GM12878 (cell line): ENCODE results near the gene PYGO2. TPM values are rescaled to one million over a fixed set of nuclear protein-coding genes. Genes with fewer than 3 reads are reported as not detected.

ENCODE experiments used
- ATAC-seq: fragments of 200-7000 bp; cut with Tn5 transposase; 3 replicates; pipeline ENCODE4 v1.9.1; 2020; ENCODE audit warnings: mild to moderate bottlenecking, moderate library complexity
- BruUV-seq: library from RNA; stranded (reverse); fragments of 400-500 nt; replicated peaks from 2 replicates; lab custom pipeline; 2021; lab: Mats Ljungman, UMichigan
- CTCF ChIA-PET: fragments of 300-600 bp; sonication (Branson Sonifier 250); formaldehyde crosslinking; extraction: SDS; loops from one replicate; lab custom pipeline; 2021; ENCODE audit warnings: inconsistent platforms; lab: Yijun Ruan, JAX
- POLR2A ChIA-PET: fragments of 350-600 bp; formaldehyde crosslinking; extraction: SDS; loops from one replicate; lab custom pipeline; 2021; ENCODE audit warnings: inconsistent platforms; lab: Charles Lee
- RAD21 ChIA-PET: fragments of 300-600 bp; sonication (Branson Sonifier 250); formaldehyde crosslinking; loops from one replicate; lab custom pipeline; 2023; ENCODE audit warnings: antibody characterized with exemption; ENCODE audit not compliant: unreplicated experiment; lab: Charles Lee
- SMC1A ChIA-PET: fragments of 300-600 bp; sonication (Branson Sonifier 250); formaldehyde crosslinking; loops from one replicate; lab custom pipeline; 2023; ENCODE audit not compliant: unreplicated experiment, uncharacterized antibody; lab: Charles Lee
- DNase-seq: peaks from one replicate; pipeline ENCODE4 v3.0.0-alpha.2; 2011; ENCODE audit warnings: low read depth, low spot score
- FAIRE-seq: peaks from 3 replicates; lab custom pipeline; 2011; peaks lifted over from hg19 to GRCh38; lab: Jason Lieb, UNC
- H2AFZ ChIP-seq: 2 replicates; pipeline ENCODE4 v1.6.0; 2011; ENCODE audit warnings: low read depth, low read length, control low read depth; ENCODE audit not compliant: control insufficient read depth
- H3K27ac ChIP-seq: 2 replicates; pipeline ENCODE4 v1.5.1; 2011; ENCODE audit warnings: control low read depth; ENCODE audit not compliant: control insufficient read depth, insufficient read depth
- H3K27me3 ChIP-seq, 2 experiments: replicated peaks in 1 of 2; 2 replicates each; pipeline versions ENCODE4 v1.6.0 to v1.6.1; 2011; ENCODE audit warnings: low read length in 1 of 2; ENCODE audit not compliant: control insufficient read depth in 2 of 2, insufficient read depth in 2 of 2
- H3K36me3 ChIP-seq, 2 experiments: 2 replicates each; pipeline ENCODE4 v1.5.1; 2011; ENCODE audit warnings: low read length in 1 of 2; ENCODE audit not compliant: control insufficient read depth in 2 of 2, insufficient read depth in 2 of 2
- H3K4me1 ChIP-seq: 2 replicates; pipeline ENCODE4 v1.6.1; 2011; ENCODE audit warnings: mild to moderate bottlenecking, low read length, moderate library complexity, mixed read lengths; ENCODE audit not compliant: control insufficient read depth, insufficient read depth
- H3K4me2 ChIP-seq: 2 replicates; pipeline ENCODE4 v1.6.0; 2011; ENCODE audit warnings: control low read depth; ENCODE audit not compliant: control insufficient read depth, insufficient read depth
- H3K4me3 ChIP-seq: fragments of 200-600 bp; sonication (generic); 2 replicates; pipeline ENCODE4 v1.5.1; 2016
- H3K79me2 ChIP-seq: 2 replicates; pipeline ENCODE4 v1.6.0; 2011; ENCODE audit warnings: low read length; ENCODE audit not compliant: control insufficient read depth, insufficient read depth
- H3K9ac ChIP-seq: 2 replicates; pipeline ENCODE4 v1.8.0; 2011; ENCODE audit warnings: low read length, control low read depth, mixed read lengths; ENCODE audit not compliant: control insufficient read depth, insufficient read depth
- H3K9me3 ChIP-seq: replicated peaks from 3 replicates; pipeline ENCODE4 v1.5.1; 2011; ENCODE audit warnings: mild to moderate bottlenecking, low read length; ENCODE audit not compliant: control insufficient read depth, insufficient read depth
- H4K20me1 ChIP-seq: 2 replicates; pipeline ENCODE4 v1.6.0; 2011; ENCODE audit not compliant: control insufficient read depth, insufficient read depth
- BHLHE40 ChIP-seq, 2 experiments: fragments of 450-650 bp in 1 of 2; IDR thresholded peaks; 2 replicates each; pipeline ENCODE4 v1.6.1; 2011 to 2017; ENCODE audit warnings: low read depth in 2 of 2, borderline replicate concordance in 1 of 2, improper control_type of control experiment in 1 of 2, low read length in 1 of 2, mild to moderate bottlenecking in 1 of 2
- CBX5 ChIP-seq: sonication (generic); IDR thresholded peaks from 2 replicates; pipeline ENCODE4 v1.6.1; 2016; ENCODE audit warnings: low read depth, moderate library complexity, mild to moderate bottlenecking, inconsistent platforms
- CHD4 ChIP-seq: fragments of 200-600 bp; sonication (generic); IDR thresholded peaks from 2 replicates; pipeline ENCODE4 v1.6.1; 2016; ENCODE audit warnings: mild to moderate bottlenecking
- CUX1 ChIP-seq: IDR thresholded peaks from 2 replicates; pipeline ENCODE4 v1.6.1; 2012; ENCODE audit warnings: improper control_type of control experiment, low read depth, low read length; ENCODE audit not compliant: insufficient replicate concordance
- EED ChIP-seq: sonication (generic); IDR thresholded peaks from 2 replicates; pipeline ENCODE4 v1.6.1; 2016; ENCODE audit warnings: antibody characterized with exemption, low read depth
- ETV6 ChIP-seq, 2 experiments: fragments of 450-650 bp in 1 of 2; IDR thresholded peaks in 1 of 2; conservative IDR thresholded peaks in 1 of 2; 2 replicates each; pipeline ENCODE4 v1.6.1; 2014; ENCODE audit warnings: antibody characterized with exemption in 1 of 2, borderline replicate concordance in 1 of 2, low read depth in 1 of 2, mild to moderate bottlenecking in 1 of 2, moderate library complexity in 1 of 2
- FOS ChIP-seq: IDR thresholded peaks from 3 replicates; pipeline ENCODE4 v1.6.1; 2011; ENCODE audit warnings: borderline replicate concordance; ENCODE audit not compliant: insufficient read length; ENCODE audit errors: extremely low read depth
- NRF1 ChIP-seq: conservative IDR thresholded peaks from 2 replicates; pipeline ENCODE4 v1.6.1; 2011; ENCODE audit warnings: mild to moderate bottlenecking, low read depth, low read length, improper control_type of control experiment
- RBBP5 ChIP-seq: fragments of 200-600 bp; sonication (generic); conservative IDR thresholded peaks from 2 replicates; pipeline ENCODE4 v1.6.1; 2016
- RCOR1 ChIP-seq: conservative IDR thresholded peaks from 2 replicates; pipeline ENCODE4 v1.6.1; 2012; ENCODE audit warnings: low read depth, low read length, improper control_type of control experiment
- SRF ChIP-seq, 2 experiments: IDR thresholded peaks; 2 replicates each; pipeline ENCODE4 v1.6.1; 2011; ENCODE audit warnings: low read depth in 2 of 2, low read length in 2 of 2, mild to moderate bottlenecking in 1 of 2, moderate library complexity in 1 of 2
- SUPT20H ChIP-seq: IDR thresholded peaks from 2 replicates; pipeline ENCODE4 v1.6.1; 2011; ENCODE audit warnings: low read depth, mild to moderate bottlenecking, low read length, moderate library complexity, borderline replicate concordance; ENCODE audit not compliant: control insufficient read depth
- YY1 ChIP-seq: IDR thresholded peaks from 2 replicates; pipeline ENCODE4 v1.6.1; 2011; ENCODE audit warnings: low read depth, mild to moderate bottlenecking, low read length
- ZNF274 ChIP-seq: IDR thresholded peaks from one replicate; pipeline ENCODE4 v1.8.0; 2011; ENCODE audit not compliant: insufficient read length, insufficient read depth
- ZNF622 ChIP-seq: fragments of 450-650 bp; IDR thresholded peaks from 2 replicates; pipeline ENCODE4 v1.6.1; 2017; ENCODE audit warnings: mild to moderate bottlenecking, inconsistent platforms
- WGBS: methylation state at CpG from one replicate; pipeline ENCODE4 v1.1.6; 2016; ENCODE audit warnings: low lambda C conversion rate; ENCODE audit not compliant: insufficient replicate concordance, insufficient coverage; ENCODE audit errors: missing lambda C conversion rate; 5-methylcytosine and 5-hydroxymethylcytosine counted together
- in situ Hi-C: fragments of 300-500 bp; cut with MboI; formaldehyde crosslinking; loops from 9 replicates; pipeline ENCODE4 v1.14.3; 2018; ENCODE audit warnings: mixed read lengths
- intact Hi-C: fragments of 100-400 bp; cut with micrococcal nuclease; formaldehyde crosslinking; loops from one replicate; pipeline ENCODE4 v1.14.2; 2022; ENCODE audit not compliant: unreplicated experiment
- polyA plus RNA-seq, 11 experiments: library from polyadenylated mRNA; depleted of rRNA in 4 of 11; unstranded in 6 of 11; stranded (reverse) in 5 of 11; fragments of >200 nt; fragmentation: Nextera tagmentation in 4 of 11; fragmentation: Illumina TruSeq in 1 of 11; extraction: Ambion mirVana in 4 of 11; extraction: Trizol in 1 of 11; gene quantifications; 1 replicate in 1 of 11; 2 replicates in 10 of 11; pipeline versions ENCODE4 v1.2.1 to v1.2.3, GENCODE V29; 2011 to 2016; ENCODE audit warnings: inconsistent platforms in 2 of 11, missing spikeins in 2 of 11, low read depth in 1 of 11
- total RNA-seq, 4 experiments: library from RNA; depleted of rRNA in 3 of 4; stranded (reverse); fragments of >200 nt in 3 of 4; fragmentation: Illumina TruSeq in 1 of 4; extraction: Trizol in 1 of 4; gene quantifications; 2 replicates each; pipeline versions ENCODE4 v1.2.1 to v1.2.3, GENCODE V29; 2013 to 2021

The PYGO2 gene
- total and polyA plus RNA-seq, 10 of the 15 experiments (the other 5 are each of a cell fraction or from before 2014, with no cell fraction given), result 8.1 to 33.8 (median 23.5) TPM

GRCh38 chr1:154994591-154994990 lies 33.0 kb upstream of the PYGO2 start:
- Histone ChIP-seq H3K27ac (no peak overlapping the region), H3K9ac (no peak overlapping the region), H3K36me3 (peaks cover 0 to 3% of the 10 kb centered on the region in 2 experiments; a peak in 2 of 4 replicates), H2AFZ (no peak overlapping the region), H3K27me3 (no peaks in the 10 kb centered on the region), H3K9me3 (no peaks in the 10 kb centered on the region), H3K4me2 (no peak overlapping the region), H3K4me1 (peaks cover 12% of the 10 kb centered on the region), H3K4me3 (no peak overlapping the region), H3K79me2 (peaks cover 2% of the 10 kb centered on the region; the same call in 1 of the 2 replicates), H4K20me1 (no peaks in the 10 kb centered on the region)
- RAD21 ChIA-PET, result interaction anchor here (0.9 to 1.5 kb wide), 2 partner anchors 11 to 22 kb away, joined by 3 to 9 read pairs; partner anchors contain the start of gene FLAD1
- WGBS, result 34% methylated on average over 3 of the region's 3 CpGs
- in situ Hi-C loops, result no loop called here
- intact Hi-C loops, result no loop called here
- TF ChIP-seq YY1, result no peak
- no peak for TF ChIP-seq ZNF274
- TF ChIP-seq ETV6 (conservative IDR thresholded peaks at IDR 0.05 in 1 of 2, IDR thresholded peaks at IDR 0.05 in 1 of 2; ENCODE audit: borderline replicate concordance in 1 of 2, low read depth in 1 of 2), result no peak
- TF ChIP-seq SRF (IDR thresholded peaks at IDR 0.05; ENCODE audit: low read depth in 2 of 2, low read length in 2 of 2), result no peak
- no peak for TF ChIP-seq RBBP5
- no peak for TF ChIP-seq FOS
- TF ChIP-seq NRF1, result no peak
- TF ChIP-seq CBX5, result no peak
- no peak for TF ChIP-seq RCOR1
- no peak for TF ChIP-seq CHD4
- no peak for TF ChIP-seq ZNF622
- TF ChIP-seq CUX1, result no peak
- no peak for TF ChIP-seq BHLHE40 (IDR thresholded peaks at IDR 0.05; ENCODE audit: borderline replicate concordance in 1 of 2, low read depth in 2 of 2, low read length in 1 of 2)
- TF ChIP-seq SUPT20H, result no peak
- no peak for TF ChIP-seq EED
- CTCF ChIA-PET, result interaction anchor here (1.1 to 11.0 kb wide), 9 partner anchors 16 to 103 kb away, joined by 3 to 226 read pairs (median 5); partner anchors contain the start of genes ADAM15, CKS1B, FLAD1 and PBXIP1
- POLR2A ChIA-PET, result interaction anchor here (0.9 to 3.4 kb wide), 4 partner anchors 11 to 58 kb away, joined by 8 to 13 read pairs (median 9); partner anchors contain the start of genes CKS1B, FLAD1 and PBXIP1
- SMC1A ChIA-PET, result interaction anchor here (0.5 to 8.1 kb wide), 6 partner anchors 11 to 513 kb away, joined by 3 to 69 read pairs (median 4); partner anchors contain the start of gene FLAD1
- ATAC-seq (no peak), FAIRE-seq (no peak), DNase-seq (no peak)
- BruUV-seq, result no TSS peak
